Left lobe of liver (tissue), 2 donors: ENCODE measurements around the gene ZNF853. TPM values are rescaled to one million over a fixed set of nuclear protein-coding genes. Genes with fewer than 3 reads are reported as not detected.
"Not testable (repeated sequence)": the region's sequence is repeated elsewhere in the genome, so short reads cannot be mapped to it uniquely, and the experiment has no call there.

Source experiments
- ATAC-seq: fragments of 200-7000 bp; cut with Tn5 transposase; one replicate; pipeline ENCODE4 v1.9.1; 2020; ENCODE audit warnings: mild to moderate bottlenecking, moderate library complexity
- DNase-seq: peaks from one replicate; pipeline ENCODE4 v3.0.0-alpha.2; 2020; ENCODE audit warnings: low spot score
- total RNA-seq: library from RNA; stranded (reverse); gene quantifications from one replicate; pipeline ENCODE4 v1.2.1, GENCODE V29; 2021
- donor health status: DM: no; HTN: no; CAD: no; lungs with moderate emphysema.
- donor health status: DM: no; HTN: yes; CAD: no.

The ZNF853 gene
- total RNA-seq, 1 donor from 2014 or later = 0.10 TPM

- ATAC-seq, DNase-seq: not testable (repeated sequence)
Observed at GRCh38 chr7:6634971-6635370, 19.6 kb downstream of the ZNF853 start.

GRCh38 chr7:6636741-6637543 is 21.5 kb downstream of the ZNF853 start, which contains the start of gene ZNF316:
Gene ZNF316, plus strand, starts transcription at chr7:6637318. Its CDS starts 5,092 bp downstream, at chr7:6642410.
- ATAC-seq (peak; percentile 94), DNase-seq (peak; percentile 71)

DNA sequence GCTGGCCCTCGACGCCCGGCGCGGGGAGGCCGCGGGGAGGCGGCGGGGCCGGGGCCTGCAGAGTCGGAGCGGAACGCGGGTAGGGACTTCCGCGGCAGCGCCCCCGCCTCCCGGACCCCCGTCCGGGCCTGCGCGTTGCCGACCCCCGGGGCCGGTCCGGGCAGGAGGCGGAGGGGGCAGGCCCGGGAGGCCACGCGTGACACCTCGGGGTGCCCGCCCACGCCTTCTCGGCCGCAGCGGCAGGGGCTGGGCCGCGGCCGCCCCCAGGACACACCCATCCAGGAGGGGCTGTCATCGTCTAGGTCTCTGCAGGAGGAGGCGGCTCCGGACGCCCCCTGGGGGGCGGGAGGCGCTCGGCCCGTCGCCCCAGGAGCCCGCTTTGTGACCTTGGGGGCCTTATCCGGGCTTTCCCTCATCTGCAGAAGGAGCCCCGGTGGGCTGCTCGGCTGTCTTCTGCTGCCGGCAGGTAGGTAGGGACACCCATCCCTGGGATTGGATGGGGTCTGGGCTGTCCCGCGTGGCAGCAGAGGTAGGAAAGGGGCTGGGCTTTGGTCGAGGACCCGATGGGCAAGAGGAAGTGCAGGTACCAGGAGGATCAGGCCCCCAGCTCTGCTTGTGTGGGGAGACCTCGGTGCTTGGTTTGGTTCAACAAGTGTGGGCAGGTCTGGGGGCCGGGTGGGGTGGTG is 22.3 kb downstream of the ZNF853 start:
- ATAC-seq = peak; percentile 6

DNA sequence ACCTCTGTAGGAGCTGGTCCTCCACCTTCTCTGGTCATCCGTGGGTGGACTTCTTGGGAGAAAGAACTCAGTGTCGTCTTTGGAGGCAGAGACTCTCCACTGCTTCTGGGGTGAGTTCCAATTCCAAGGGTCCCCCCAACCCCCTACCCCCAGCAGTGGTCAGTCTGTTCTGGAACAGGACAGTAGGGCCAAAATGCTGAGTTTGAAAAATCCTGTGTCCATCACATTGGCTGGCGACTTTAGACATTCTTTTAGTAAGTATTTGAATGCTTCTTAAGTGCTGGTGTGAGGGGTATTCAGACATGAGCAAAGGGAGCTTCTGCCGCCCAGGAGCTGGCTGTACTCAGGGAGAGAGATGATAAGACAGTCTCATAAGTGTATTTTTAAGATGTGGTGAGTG is 23.6 kb downstream of the ZNF853 start:
- no peak for ATAC-seq
- no peak for DNase-seq

More for the DNA sequence above, 22.3 kb downstream of the ZNF853 start:
- no peak for DNase-seq

DNA sequence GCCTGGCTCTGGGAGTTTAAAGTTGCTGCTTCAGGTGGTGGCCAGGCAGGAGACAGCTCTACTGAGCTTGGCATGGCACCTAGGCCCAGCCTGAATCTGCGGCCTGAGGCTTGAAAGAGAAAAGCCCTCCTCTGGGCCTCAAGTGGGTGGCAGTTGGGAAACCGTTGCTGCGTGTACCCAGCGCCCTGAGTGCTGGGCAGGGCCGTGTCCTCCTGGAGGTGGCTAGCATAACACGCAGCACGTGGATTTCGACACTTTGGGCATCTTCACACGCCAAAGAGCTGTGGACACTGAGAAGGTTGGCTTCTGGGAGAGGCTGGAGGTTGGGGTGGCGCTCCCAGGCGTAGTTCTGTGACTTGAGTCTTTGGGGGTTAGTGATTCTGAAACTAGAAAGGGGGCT is 24.2 kb downstream of the ZNF853 start:
- no peak for ATAC-seq
- DNase-seq = no peak

DNA sequence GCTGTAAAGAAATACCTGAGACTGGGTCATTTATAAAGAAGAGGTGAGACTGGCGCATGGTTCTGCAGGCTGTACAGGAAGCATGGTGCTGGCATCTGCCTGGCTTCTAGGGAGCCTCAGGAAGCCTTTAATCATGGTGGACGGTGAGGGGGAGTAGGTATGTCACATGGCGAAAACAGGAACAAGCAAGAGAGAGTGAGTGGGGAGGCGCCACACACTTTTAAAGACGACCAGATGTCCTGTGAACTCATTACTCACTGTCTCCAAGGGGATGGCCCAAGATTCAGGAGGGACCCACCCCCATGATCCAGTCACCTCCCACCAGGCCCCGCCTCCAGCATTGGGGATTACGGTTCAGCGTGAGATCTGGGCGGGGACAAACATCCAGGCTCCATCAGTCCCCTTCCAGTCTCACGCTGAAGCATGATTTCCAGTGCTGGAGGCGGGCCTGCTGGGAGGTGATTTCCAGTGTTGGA is 24.9 kb downstream of the ZNF853 start:
- no peak for ATAC-seq
- no peak for DNase-seq

GRCh38 chr7:6641305-6642035 is 26.1 kb downstream of the ZNF853 start:
- no peak for ATAC-seq

GRCh38 chr7:6642239-6642839 is 26.9 kb downstream of the ZNF853 start:
- no peak for DNase-seq
- ATAC-seq = no peak

More at GRCh38 chr7:6641305-6642035, 26.1 kb downstream of the ZNF853 start:
- no peak for DNase-seq

DNA sequence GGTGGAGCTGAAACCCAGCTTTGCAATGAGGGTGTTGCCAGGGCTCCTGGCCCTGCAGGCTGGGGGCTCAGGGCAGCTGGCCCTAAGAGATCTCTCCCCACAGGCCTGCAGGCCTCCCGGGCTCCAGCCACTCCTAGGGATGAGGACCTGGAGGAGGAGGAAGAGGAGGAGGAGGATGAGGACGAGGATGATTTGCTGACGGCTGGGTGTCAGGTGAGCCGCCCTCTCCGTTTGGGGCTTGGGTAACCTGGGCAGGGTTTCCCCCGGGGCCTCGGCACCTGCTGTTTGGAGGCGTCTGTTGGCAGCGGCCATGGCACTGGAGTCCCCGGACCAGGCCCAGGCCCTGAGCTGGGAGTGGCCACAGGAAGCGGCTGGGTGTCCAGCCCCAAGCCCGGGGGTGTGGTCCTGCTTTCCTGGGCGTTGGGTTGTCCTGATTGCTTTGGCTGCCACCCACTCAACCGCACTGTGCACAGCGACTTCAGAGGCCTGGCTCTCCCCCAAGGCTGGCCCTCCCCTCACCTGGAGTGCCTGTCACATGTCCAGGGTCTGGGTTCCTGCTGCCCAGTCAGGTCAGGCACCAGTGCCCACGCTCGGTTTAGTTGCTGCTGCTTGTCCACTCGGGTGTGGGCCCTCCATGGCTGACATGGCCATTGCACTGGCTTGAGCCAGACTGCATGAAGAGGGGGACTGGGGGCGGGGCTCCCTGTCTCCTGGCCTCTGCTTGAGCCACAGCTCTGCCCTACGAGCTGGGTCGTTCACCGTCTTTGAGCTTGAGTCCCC is 27.6 kb downstream of the ZNF853 start:
- ATAC-seq (no peak), DNase-seq (no peak)

DNA sequence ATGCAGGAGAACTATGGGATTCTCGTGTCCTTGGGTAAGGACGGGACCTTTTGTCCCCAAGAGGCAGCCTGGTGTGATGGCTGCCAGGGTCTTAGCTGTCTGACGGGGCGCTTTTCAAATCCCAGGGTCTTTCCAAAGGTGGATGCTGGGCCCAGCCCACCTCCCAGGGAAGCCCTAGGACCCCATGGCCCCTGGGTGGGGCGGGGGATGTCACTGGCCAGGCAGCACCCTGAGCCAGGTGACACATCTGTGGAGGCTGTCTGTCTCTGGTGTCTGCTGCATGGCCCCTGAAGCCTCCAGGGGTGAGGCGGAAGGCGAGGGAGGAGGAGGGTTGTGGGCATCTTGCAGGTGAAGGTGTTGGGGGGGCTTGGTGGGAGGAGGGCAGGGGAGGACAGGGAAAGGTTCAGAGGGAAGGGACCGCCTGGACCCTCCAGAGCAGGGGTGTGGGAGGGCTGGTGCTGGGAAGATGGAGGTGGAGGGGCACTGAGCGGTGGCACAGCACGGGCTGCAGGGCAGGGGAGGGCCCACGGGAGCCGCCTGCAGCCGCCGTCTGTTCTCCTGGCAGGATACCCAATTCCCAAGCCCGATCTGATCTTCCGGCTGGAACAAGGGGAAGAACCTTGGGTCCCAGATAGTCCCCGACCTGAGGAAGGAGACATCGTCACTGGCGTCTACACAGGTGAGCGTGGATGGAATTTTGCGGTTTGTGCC is 28.7 kb downstream of the ZNF853 start:
- no peak for ATAC-seq
- DNase-seq = no peak

- no peak for DNase-seq
- ATAC-seq = no peak
Observed at GRCh38 chr7:6644728-6645127, 29.3 kb downstream of the ZNF853 start.

GRCh38 chr7:6646465-6646864 is 31.1 kb downstream of the ZNF853 start:
- DNase-seq (no peak), ATAC-seq (peak; percentile 8)

DNA sequence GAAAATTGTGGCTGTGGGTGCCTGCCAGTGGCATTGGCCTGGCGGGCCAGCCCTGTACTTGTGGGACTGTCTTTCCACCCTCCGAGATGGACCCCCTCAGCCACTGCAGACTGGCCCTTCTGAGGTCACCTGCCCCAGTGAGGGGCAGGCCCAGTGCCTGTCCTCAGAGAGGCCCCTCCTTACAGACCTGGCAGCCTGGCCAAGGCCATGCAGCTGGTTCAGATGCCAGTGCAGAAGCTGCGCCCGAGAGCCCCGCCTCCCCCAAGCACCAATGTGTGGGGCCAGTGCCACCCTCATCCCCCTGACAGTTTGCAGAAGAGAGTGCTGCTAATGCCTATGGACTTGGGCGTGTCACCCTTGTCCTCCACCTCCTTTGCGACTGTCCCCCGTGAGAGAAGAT is 31.7 kb downstream of the ZNF853 start:
- DNase-seq = no peak
- no peak for ATAC-seq

GRCh38 chr7:6647541-6647940 is 32.1 kb downstream of the ZNF853 start:
- no peak for ATAC-seq
- no peak for DNase-seq

DNA sequence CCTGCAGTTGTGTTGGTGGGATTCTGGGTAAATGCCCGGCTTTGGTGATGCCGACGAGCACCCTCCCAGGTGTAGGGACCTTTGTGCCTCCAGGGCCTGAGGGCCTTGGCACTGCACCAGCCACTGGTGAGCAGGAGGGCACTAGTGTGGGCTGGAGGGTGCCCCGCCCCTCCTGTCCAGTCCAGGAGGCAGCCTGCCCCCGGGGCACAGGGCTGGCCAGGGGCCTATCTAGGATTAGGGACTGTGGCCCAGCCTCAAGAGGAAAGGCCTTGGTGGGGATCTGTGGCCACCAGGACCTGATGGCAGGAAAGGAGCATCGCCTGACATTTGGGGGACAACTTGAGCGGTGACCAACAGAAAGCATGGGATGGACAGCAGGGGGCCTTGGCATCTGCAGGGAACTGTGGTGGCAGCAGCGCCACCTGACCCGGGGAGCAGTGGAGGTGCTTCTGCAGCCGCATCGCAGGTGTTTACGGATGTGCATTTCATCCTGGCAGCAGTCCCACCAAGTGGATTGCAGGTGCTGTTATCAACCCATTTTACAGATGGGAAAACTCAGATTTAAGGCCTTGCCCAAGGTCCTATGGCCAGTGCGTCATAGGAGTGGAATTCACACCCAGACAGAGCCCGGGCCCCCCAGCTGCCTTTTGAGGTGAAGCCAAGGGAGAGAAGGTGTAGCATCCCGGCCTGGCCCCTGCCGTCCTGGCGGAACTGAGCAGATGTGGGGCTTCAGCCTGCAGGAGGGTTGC is 32.8 kb downstream of the ZNF853 start:
- DNase-seq (no peak), ATAC-seq (no peak)

- DNase-seq (no peak), ATAC-seq (no peak)
Observed at GRCh38 chr7:6648815-6649104, 33.4 kb downstream of the ZNF853 start.

- DNase-seq (no peak), ATAC-seq (no peak)
Observed at GRCh38 chr7:6649241-6649961, 34.0 kb downstream of the ZNF853 start.

- no peak for DNase-seq
- no peak for ATAC-seq
Observed at GRCh38 chr7:6650086-6650485, 34.7 kb downstream of the ZNF853 start.
